Gastrocnemius medialis (tissue), 4 donors: ENCODE measurements around the gene XXYLT1.

Source experiments
- CTCF ChIP-seq, 5 experiments: fragments of 450-650 bp in 3 of 5; fragments of 200-600 bp in 2 of 5; sonication (generic) in 2 of 5; IDR thresholded peaks in 4 of 5; conservative IDR thresholded peaks in 1 of 5; 1 replicate in 4 of 5; 2 replicates in 1 of 5; pipeline ENCODE4 v1.5.1; 2016 to 2019; ENCODE audit warnings: antibody characterized with exemption in 5 of 5, mild to moderate bottlenecking in 3 of 5, moderate library complexity in 3 of 5
- POLR2A ChIP-seq, 2 donors: fragments of 450-650 bp; IDR thresholded peaks; one replicate each; pipeline ENCODE4 v1.6.1; 2017; ENCODE audit warnings: antibody characterized with exemption in 2 of 2, mild to moderate bottlenecking in 2 of 2, moderate library complexity in 2 of 2

- TF ChIP-seq CTCF (IDR thresholded peaks at IDR 0.05 in 4 of 5, conservative IDR thresholded peaks at IDR 0.05 in 1 of 5) (no peak), POLR2A (IDR thresholded peaks at IDR 0.05) (no peak)
Observed at GRCh38 chr3:195306369-195306768, 35.4 kb upstream of the XXYLT1 start.
